Measurements from ENCODE around the gene CNTNAP2. TPM values are rescaled to one million over a fixed set of nuclear protein-coding genes. Genes with fewer than 3 reads are reported as not detected.

CNTNAP2 gene
- total RNA-seq, 3 donors from 2014 or later (not counting 1 experiment from before 2014, with no cell fraction given) = 0.18 to 1.1 TPM; not detected in 1

- Mint-ChIP-seq H3K9me3 (no peaks in the 10 kb centered on the region), H3K4me1 (peaks cover 11 to 15% of the 10 kb centered on the region in 2 donors), H3K36me3 (no peaks in the 10 kb centered on the region), H3K27me3 (ENCODE audit: low read depth in 2 of 2) (no peaks in the 10 kb centered on the region), H3K27ac (no peak overlapping the region), H3K4me3 (peak overlapping the region; percentile 45)
- WGBS (ENCODE audit: insufficient coverage) = 79% methylated on average over 8 of the region's 11 CpGs
- no peak for ATAC-seq
- Histone ChIP-seq H3K4me3 (ENCODE audit: low read length) (no peak overlapping the region), H3K36me3 (ENCODE audit: control insufficient read depth, insufficient read depth, low read length) (no peaks in the 10 kb centered on the region), H3K27ac (ENCODE audit: low read length) (peak overlapping the region; percentile 30), H3K4me1 (ENCODE audit: control insufficient read depth, insufficient read depth, low read length) (peaks cover 16% of the 10 kb centered on the region), H3K27me3 (ENCODE audit: control insufficient read depth, insufficient read depth, low read length) (no peaks in the 10 kb centered on the region), H3K9me3 (ENCODE audit: control insufficient read depth, insufficient read depth, low read length) (no peaks in the 10 kb centered on the region)
- intact Hi-C loops (cut with micrococcal nuclease) = no loop called here
- no peak for TF ChIP-seq CTCF (IDR thresholded peaks at IDR 0.05)
- DNase-seq = no peak
Observed at GRCh38 chr7:148303295-148304082, 2186.9 kb downstream of the CNTNAP2 start.

GRCh38 chr7:148304083-148304335 lies 2187.4 kb downstream of the CNTNAP2 start:
- H3K4me3 ChIP-seq (ENCODE audit: low read length) = no peak overlapping the region
- intact Hi-C loops (cut with micrococcal nuclease) = no loop called here
- Mint-ChIP-seq H3K27me3 (ENCODE audit: low read depth in 2 of 2) (no peaks in the 10 kb centered on the region), H3K9me3 (no peaks in the 10 kb centered on the region), H3K4me1 (peaks cover 11 to 15% of the 10 kb centered on the region in 2 donors), H3K4me3 (peak overlapping the region; percentile 45), H3K36me3 (no peaks in the 10 kb centered on the region), H3K27ac (no peak overlapping the region)
- H3K27ac ChIP-seq (ENCODE audit: low read length) = peak overlapping the region; percentile 30
- no peak for TF ChIP-seq CTCF (IDR thresholded peaks at IDR 0.05)
- no peaks in the 10 kb centered on the region for H3K36me3 ChIP-seq (ENCODE audit: control insufficient read depth, insufficient read depth, low read length)
- no peak for DNase-seq
- no peaks in the 10 kb centered on the region for H3K27me3 ChIP-seq (ENCODE audit: control insufficient read depth, insufficient read depth, low read length)
- peaks cover 16% of the 10 kb centered on the region for H3K4me1 ChIP-seq (ENCODE audit: control insufficient read depth, insufficient read depth, low read length)
- no peaks in the 10 kb centered on the region for H3K9me3 ChIP-seq (ENCODE audit: control insufficient read depth, insufficient read depth, low read length)
- 0% methylated on average over 1 of the region's 2 CpGs for WGBS (ENCODE audit: insufficient coverage)
- ATAC-seq = no peak

GRCh38 chr7:148304456-148304855 lies 2187.9 kb downstream of the CNTNAP2 start:
- Mint-ChIP-seq H3K9me3 (no peaks in the 10 kb centered on the region), H3K4me1 (peaks cover 11 to 15% of the 10 kb centered on the region in 2 donors), H3K4me3 (no peak overlapping the region), H3K27me3 (ENCODE audit: low read depth in 2 of 2) (no peaks in the 10 kb centered on the region), H3K27ac (no peak overlapping the region), H3K36me3 (no peaks in the 10 kb centered on the region)
- intact Hi-C loops (cut with micrococcal nuclease) = no loop called here
- Histone ChIP-seq H3K36me3 (ENCODE audit: control insufficient read depth, insufficient read depth, low read length) (no peaks in the 10 kb centered on the region), H3K27ac (ENCODE audit: low read length) (peak overlapping the region; percentile 49), H3K9me3 (ENCODE audit: control insufficient read depth, insufficient read depth, low read length) (no peaks in the 10 kb centered on the region), H3K4me1 (ENCODE audit: control insufficient read depth, insufficient read depth, low read length) (peaks cover 16% of the 10 kb centered on the region), H3K27me3 (ENCODE audit: control insufficient read depth, insufficient read depth, low read length) (no peaks in the 10 kb centered on the region), H3K4me3 (ENCODE audit: low read length) (no peak overlapping the region)
- WGBS (ENCODE audit: insufficient coverage) = no CpG with 5 or more reads among the region's 1 CpG
- ATAC-seq (no peak), DNase-seq (no peak)
- TF ChIP-seq CTCF (IDR thresholded peaks at IDR 0.05) = no peak

- DNase-seq = no peak
- no peaks in the 10 kb centered on the region for H3K36me3 Mint-ChIP-seq
- TF ChIP-seq CTCF (IDR thresholded peaks at IDR 0.05) = no peak
- no peak overlapping the region for H3K4me3 ChIP-seq (ENCODE audit: low read length)
- no peak for ATAC-seq
- H3K27ac Mint-ChIP-seq = no peak overlapping the region
- H3K4me1 ChIP-seq (ENCODE audit: control insufficient read depth, insufficient read depth, low read length) = peaks cover 16% of the 10 kb centered on the region
- H3K36me3 ChIP-seq (ENCODE audit: control insufficient read depth, insufficient read depth, low read length) = no peaks in the 10 kb centered on the region
- H3K27ac ChIP-seq (ENCODE audit: low read length) = peak overlapping the region; percentile 30
- H3K9me3 Mint-ChIP-seq = no peaks in the 10 kb centered on the region
- H3K27me3 Mint-ChIP-seq (ENCODE audit: low read depth in 2 of 2) = peaks cover 0 to 3% of the 10 kb centered on the region in 2 donors
- H3K9me3 ChIP-seq (ENCODE audit: control insufficient read depth, insufficient read depth, low read length) = no peaks in the 10 kb centered on the region
- WGBS (ENCODE audit: insufficient coverage) = 47% methylated on average over 3 of the region's 4 CpGs
- intact Hi-C loops (cut with micrococcal nuclease) = no loop called here
- H3K4me3 Mint-ChIP-seq = no peak overlapping the region
- H3K4me1 Mint-ChIP-seq = peaks cover 11 to 15% of the 10 kb centered on the region in 2 donors
- H3K27me3 ChIP-seq (ENCODE audit: control insufficient read depth, insufficient read depth, low read length) = no peaks in the 10 kb centered on the region
Observed at GRCh38 chr7:148306759-148307158, 2190.2 kb downstream of the CNTNAP2 start.

All from natural killer cell (primary cell).